Measurements from ENCODE around the gene FOXJ3.

GRCh38 chr1:42372796-42373195 is 37.8 kb upstream of the FOXJ3 start:
- TF ChIP-seq SIN3A (IDR thresholded peaks at IDR 0.05; ENCODE audit: borderline replicate concordance, insufficient read depth, low read depth, low read length) (no peak), CTCF (IDR thresholded peaks at IDR 0.05) (no peak), REST (IDR thresholded peaks at IDR 0.05; ENCODE audit: insufficient read depth in 1 of 2, low read depth in 2 of 2, low read length in 1 of 2) (no peak)
